B cell (primary cell): Measurements from ENCODE around the gene BABAM1. TPM values are rescaled to one million over a fixed set of nuclear protein-coding genes. Genes with fewer than 3 reads are reported as not detected.
A peak's percentile ranks its signal among the peaks of the same experiment; 100 is the strongest.
"Not testable (repeated sequence)": the region's sequence is repeated elsewhere in the genome, so short reads cannot be mapped to it uniquely, and the experiment has no call there.

Experiments used
- ATAC-seq: fragments of 200-7000 bp; cut with Tn5 transposase; one replicate; pipeline ENCODE4 v1.10.0; 2021; ENCODE audit warnings: low read depth, mild to moderate bottlenecking, moderate number of reproducible peaks, moderate library complexity
- CTCF ChIA-PET: fragments of 350-600 bp; sonication (Branson Sonifier 250); formaldehyde crosslinking; loops from one replicate; lab custom pipeline; 2021; ENCODE audit warnings: antibody characterized with exemption, inconsistent platforms; lab: Charles Lee
- POLR2A ChIA-PET: fragments of 350-600 bp; sonication (Branson Sonifier 250); formaldehyde crosslinking; loops from one replicate; lab custom pipeline; 2021; ENCODE audit warnings: antibody characterized with exemption; lab: Charles Lee
- DNase-seq: peaks from one replicate; pipeline ENCODE4 v3.0.0; 2013
- H2AFZ ChIP-seq: 2 replicates; pipeline ENCODE4 v1.6.1; 2012; ENCODE audit warnings: mild to moderate bottlenecking, low read depth, low read length; ENCODE audit not compliant: insufficient read depth, poor library complexity, severe bottlenecking
- H3K27ac ChIP-seq, 2 donors: 1 replicate in 1 of 2; 2 replicates in 1 of 2; pipeline ENCODE4 v1.5.1; 2012 to 2013; ENCODE audit warnings: low read length in 2 of 2, mild to moderate bottlenecking in 2 of 2, moderate library complexity in 1 of 2
- H3K27me3 ChIP-seq, 4 experiments: fragments of 200-600 bp in 1 of 4; sonication (generic) in 1 of 4; replicated peaks in 1 of 4; 1 replicate in 2 of 4; 2 replicates in 2 of 4; pipeline versions ENCODE4 v1.6.1 to v1.7.0; 2013 to 2016; ENCODE audit warnings: low read length in 3 of 4, mild to moderate bottlenecking in 2 of 4, mixed read lengths in 1 of 4, moderate library complexity in 1 of 4; ENCODE audit not compliant: insufficient read depth in 4 of 4, control insufficient read depth in 3 of 4; ENCODE audit errors: control extremely low read depth in 1 of 4
- H3K36me3 ChIP-seq, 2 experiments: replicated peaks in 1 of 2; 1 replicate in 1 of 2; 2 replicates in 1 of 2; pipeline versions ENCODE4 v1.6.1 to v1.7.1; 2013; ENCODE audit warnings: low read length in 1 of 2; ENCODE audit not compliant: insufficient read depth in 2 of 2, control insufficient read depth in 1 of 2; ENCODE audit errors: control extremely low read depth in 1 of 2, extremely low read depth in 1 of 2
- H3K4me1 ChIP-seq, 2 donors: fragments of 200-600 bp in 1 of 2; sonication (generic) in 1 of 2; 1 replicate in 1 of 2; 2 replicates in 1 of 2; pipeline versions ENCODE4 v1.5.1 to v1.6.1; 2013 to 2017; ENCODE audit warnings: low read length in 2 of 2; ENCODE audit not compliant: control insufficient read depth in 2 of 2, insufficient read depth in 2 of 2
- H3K4me2 ChIP-seq: replicated peaks from 2 replicates; pipeline ENCODE3; 2012; ENCODE audit warnings: mild to moderate bottlenecking, low read depth, low read length; ENCODE audit not compliant: poor library complexity, severe bottlenecking
- H3K4me3 ChIP-seq, 5 experiments: fragments of 200-600 bp in 1 of 5; sonication (generic) in 1 of 5; 1 replicate in 3 of 5; 2 replicates in 2 of 5; pipeline versions ENCODE4 v1.5.1 to v1.7.0; 2011 to 2016; ENCODE audit warnings: low read length in 4 of 5, mild to moderate bottlenecking in 4 of 5, low read depth in 2 of 5, control low read depth in 1 of 5, moderate library complexity in 1 of 5; ENCODE audit not compliant: insufficient read depth in 1 of 5; ENCODE audit errors: control extremely low read depth in 1 of 5, extremely low read depth in 1 of 5
- H3K79me2 ChIP-seq: fragments of 200-600 bp; sonication (generic); one replicate; pipeline ENCODE4 v1.6.0; 2016; ENCODE audit warnings: low read length; ENCODE audit not compliant: control insufficient read depth, insufficient read depth
- H3K9ac ChIP-seq: fragments of 200-600 bp; sonication (generic); 2 replicates; pipeline ENCODE4 v1.6.1; 2017; ENCODE audit warnings: mild to moderate bottlenecking, low read length, moderate library complexity
- H3K9me3 ChIP-seq, 3 donors: one replicate each; pipeline versions ENCODE4 v1.6.1 to v1.7.1; 2013; ENCODE audit warnings: low read length in 2 of 3; ENCODE audit not compliant: control insufficient read depth in 2 of 3, insufficient read depth in 1 of 3; ENCODE audit errors: control extremely low read depth in 1 of 3
- H4K20me1 ChIP-seq: 2 replicates; pipeline ENCODE4 v1.6.0; 2012; ENCODE audit warnings: mild to moderate bottlenecking, low read length; ENCODE audit not compliant: insufficient read depth, control insufficient read depth, poor library complexity, severe bottlenecking
- H3K27ac Mint-ChIP-seq: one replicate; pipeline ENCODE4 v1.8.0; 2021; ENCODE audit warnings: mixed read lengths
- H3K27me3 Mint-ChIP-seq: one replicate; pipeline ENCODE4 v1.8.0; 2021; ENCODE audit warnings: mixed read lengths
- H3K4me1 Mint-ChIP-seq: one replicate; pipeline ENCODE4 v1.8.0; 2021; ENCODE audit warnings: mixed read lengths
- H3K4me3 Mint-ChIP-seq: one replicate; pipeline ENCODE4 v1.8.0; 2021; ENCODE audit warnings: mixed read lengths
- H3K9me3 Mint-ChIP-seq: one replicate; pipeline ENCODE4 v1.8.0; 2022; ENCODE audit warnings: mixed read lengths; ENCODE audit not compliant: insufficient read depth
- EZH2 ChIP-seq: IDR thresholded peaks from 2 replicates; pipeline ENCODE4 v1.6.1; 2012; ENCODE audit warnings: borderline replicate concordance, low read depth, mild to moderate bottlenecking, moderate library complexity, low read length; ENCODE audit not compliant: insufficient read depth, poor library complexity, severe bottlenecking
- WGBS: methylation state at CpG from one replicate; pipeline ENCODE4 v1.1.5; 2013; ENCODE audit warnings: missing lambda C conversion rate; ENCODE audit not compliant: insufficient coverage; 5-methylcytosine and 5-hydroxymethylcytosine counted together
- intact Hi-C: fragments of 100-400 bp; cut with micrococcal nuclease; formaldehyde crosslinking; loops from one replicate; pipeline ENCODE4 v1.10.0; 2022
- polyA plus RNA-seq: library from polyadenylated mRNA; depleted of rRNA; stranded (reverse); fragments of >200 nt; gene quantifications from 2 replicates; pipeline ENCODE4 v1.2.3, GENCODE V29; 2012
- total RNA-seq, 2 donors: library from RNA; stranded (reverse); fragments of 120-200 nt in 1 of 2; gene quantifications; 1 replicate in 1 of 2; 2 replicates in 1 of 2; pipeline versions ENCODE4 v1.2.3 to v1.2.4, GENCODE V29; 2013 to 2022
- TF ChIP-seq, protein P1 (sequence below): fragments of 200-600 bp; IDR thresholded peaks from one replicate; pipeline ENCODE4 v1.8.0; 2022; ENCODE audit warnings: antibody characterized with exemption, mild to moderate bottlenecking

Gene BABAM1
- total and polyA plus RNA-seq, 2 donors (not counting 1 experiment from before 2014, with no cell fraction given): 105 to 129 TPM

DNA sequence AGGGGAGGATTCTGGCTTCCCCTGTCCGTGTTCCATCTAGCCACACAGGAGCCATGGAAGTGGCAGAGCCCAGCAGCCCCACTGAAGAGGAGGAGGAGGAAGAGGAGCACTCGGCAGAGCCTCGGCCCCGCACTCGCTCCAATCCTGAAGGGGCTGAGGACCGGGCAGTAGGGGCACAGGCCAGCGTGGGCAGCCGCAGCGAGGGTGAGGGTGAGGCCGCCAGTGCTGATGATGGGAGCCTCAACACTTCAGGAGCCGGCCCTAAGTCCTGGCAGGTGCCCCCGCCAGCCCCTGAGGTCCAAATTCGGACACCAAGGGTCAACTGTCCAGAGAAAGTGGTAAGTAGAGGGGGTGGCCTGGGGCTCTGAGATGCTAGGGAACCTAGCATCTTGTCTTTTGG is 1.5 kb downstream of the BABAM1 start:
- Histone ChIP-seq H3K27me3 (no peaks in the 10 kb centered on the region), H3K79me2 (peaks cover 25% of the 10 kb centered on the region), H2AFZ (no peak overlapping the region), H3K36me3 (peaks cover 0 to 27% of the 10 kb centered on the region in 2 experiments), H3K27ac (no peak overlapping the region), H3K9ac (no peak overlapping the region), H3K4me2 (peak overlapping the region; percentile 85), H4K20me1 (no peaks in the 10 kb centered on the region), H3K9me3 (no peaks in the 10 kb centered on the region), H3K4me1 (peaks cover 6 to 24% of the 10 kb centered on the region in 2 donors), H3K4me3 (no peak overlapping the region)
- Mint-ChIP-seq H3K4me1 (peaks cover 18% of the 10 kb centered on the region), H3K9me3 (no peaks in the 10 kb centered on the region), H3K4me3 (peak overlapping the region; percentile 59), H3K27me3 (no peaks in the 10 kb centered on the region), H3K27ac (no peak overlapping the region)
- TF ChIP-seq, protein P1, sequence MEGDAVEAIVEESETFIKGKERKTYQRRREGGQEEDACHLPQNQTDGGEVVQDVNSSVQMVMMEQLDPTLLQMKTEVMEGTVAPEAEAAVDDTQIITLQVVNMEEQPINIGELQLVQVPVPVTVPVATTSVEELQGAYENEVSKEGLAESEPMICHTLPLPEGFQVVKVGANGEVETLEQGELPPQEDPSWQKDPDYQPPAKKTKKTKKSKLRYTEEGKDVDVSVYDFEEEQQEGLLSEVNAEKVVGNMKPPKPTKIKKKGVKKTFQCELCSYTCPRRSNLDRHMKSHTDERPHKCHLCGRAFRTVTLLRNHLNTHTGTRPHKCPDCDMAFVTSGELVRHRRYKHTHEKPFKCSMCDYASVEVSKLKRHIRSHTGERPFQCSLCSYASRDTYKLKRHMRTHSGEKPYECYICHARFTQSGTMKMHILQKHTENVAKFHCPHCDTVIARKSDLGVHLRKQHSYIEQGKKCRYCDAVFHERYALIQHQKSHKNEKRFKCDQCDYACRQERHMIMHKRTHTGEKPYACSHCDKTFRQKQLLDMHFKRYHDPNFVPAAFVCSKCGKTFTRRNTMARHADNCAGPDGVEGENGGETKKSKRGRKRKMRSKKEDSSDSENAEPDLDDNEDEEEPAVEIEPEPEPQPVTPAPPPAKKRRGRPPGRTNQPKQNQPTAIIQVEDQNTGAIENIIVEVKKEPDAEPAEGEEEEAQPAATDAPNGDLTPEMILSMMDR: no peak
- no peak for TF ChIP-seq EZH2
- WGBS: 97% methylated on average over 13 of the region's 13 CpGs
- intact Hi-C loops: no loop called here
- ATAC-seq (no peak), DNase-seq (no peak)
- POLR2A ChIA-PET: no interaction called here
- CTCF ChIA-PET: interaction anchor here (0.6 to 4.9 kb wide), 3 partner anchors 10 to 492 kb away, joined by 3 to 52 read pairs (median 9); partner anchors contain the start of gene ANKLE1

DNA sequence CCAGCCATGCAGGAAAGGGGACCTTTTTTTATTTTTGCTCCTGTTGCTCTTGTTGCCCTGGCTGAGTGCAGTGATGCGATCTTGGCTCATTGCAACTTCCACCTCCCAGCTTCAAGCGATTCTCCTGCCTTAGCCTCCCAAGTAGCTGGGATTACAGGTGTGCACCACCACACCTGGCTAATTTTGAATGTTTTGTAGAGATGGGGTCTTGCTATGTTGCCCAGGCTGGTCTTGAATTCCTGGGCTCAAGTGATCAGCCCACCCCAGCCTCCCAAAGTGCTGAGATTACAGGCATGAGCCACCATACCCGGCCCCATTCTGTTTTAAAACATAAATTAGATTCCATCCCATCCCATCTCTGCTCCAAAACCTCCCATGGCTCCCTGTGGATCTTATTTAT is 7.6 kb downstream of the BABAM1 start:
- H3K4me2 ChIP-seq, H3K9me3 Mint-ChIP-seq, H3K4me1 Mint-ChIP-seq, POLR2A ChIA-PET, H3K4me3 Mint-ChIP-seq, H3K9me3 ChIP-seq, H4K20me1 ChIP-seq, H2AFZ ChIP-seq, CTCF ChIA-PET, H3K27ac Mint-ChIP-seq, DNase-seq, H3K27me3 ChIP-seq, intact Hi-C loops, H3K27ac ChIP-seq, H3K9ac ChIP-seq, ATAC-seq, H3K4me1 ChIP-seq, H3K27me3 Mint-ChIP-seq, H3K4me3 ChIP-seq: not testable (repeated sequence)
- Histone ChIP-seq H3K36me3 (peaks cover 0 to 64% of the 10 kb centered on the region in 2 experiments), H3K79me2 (peaks cover 30% of the 10 kb centered on the region)
- WGBS: no CpG with 5 or more reads among the region's 3 CpGs
